C4-2B (cell line): ENCODE results near the gene SPECC1.

Experiments
- ZFX ChIP-seq: fragments of 450-650 bp; IDR thresholded peaks from 2 replicates; pipeline ENCODE4 v1.6.1; 2017
- TF ChIP-seq, protein P1 (sequence below): fragments of 450-650 bp; conservative IDR thresholded peaks from 2 replicates; pipeline ENCODE4 v1.5.1; 2017; ENCODE audit warnings: mild to moderate bottlenecking

DNA sequence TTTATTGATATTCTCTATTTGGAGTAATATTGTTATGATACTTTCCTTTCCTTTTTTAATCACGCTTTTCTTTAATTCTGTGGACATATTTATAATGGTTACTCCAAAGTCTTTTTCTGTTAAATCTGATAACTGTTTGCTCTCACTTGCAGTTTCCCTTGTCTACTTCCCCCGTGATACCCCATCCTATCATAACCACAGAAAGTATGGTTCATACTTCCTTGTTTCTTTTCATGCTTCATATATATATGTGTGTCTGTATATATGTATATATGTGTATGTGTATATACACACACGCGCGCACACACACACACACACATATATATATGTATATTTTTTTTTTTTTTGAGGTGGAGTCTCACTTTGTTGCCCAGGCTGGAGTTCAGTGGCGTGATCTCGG, 23.5 kb downstream of the SPECC1 start:
- TF ChIP-seq, protein P1, sequence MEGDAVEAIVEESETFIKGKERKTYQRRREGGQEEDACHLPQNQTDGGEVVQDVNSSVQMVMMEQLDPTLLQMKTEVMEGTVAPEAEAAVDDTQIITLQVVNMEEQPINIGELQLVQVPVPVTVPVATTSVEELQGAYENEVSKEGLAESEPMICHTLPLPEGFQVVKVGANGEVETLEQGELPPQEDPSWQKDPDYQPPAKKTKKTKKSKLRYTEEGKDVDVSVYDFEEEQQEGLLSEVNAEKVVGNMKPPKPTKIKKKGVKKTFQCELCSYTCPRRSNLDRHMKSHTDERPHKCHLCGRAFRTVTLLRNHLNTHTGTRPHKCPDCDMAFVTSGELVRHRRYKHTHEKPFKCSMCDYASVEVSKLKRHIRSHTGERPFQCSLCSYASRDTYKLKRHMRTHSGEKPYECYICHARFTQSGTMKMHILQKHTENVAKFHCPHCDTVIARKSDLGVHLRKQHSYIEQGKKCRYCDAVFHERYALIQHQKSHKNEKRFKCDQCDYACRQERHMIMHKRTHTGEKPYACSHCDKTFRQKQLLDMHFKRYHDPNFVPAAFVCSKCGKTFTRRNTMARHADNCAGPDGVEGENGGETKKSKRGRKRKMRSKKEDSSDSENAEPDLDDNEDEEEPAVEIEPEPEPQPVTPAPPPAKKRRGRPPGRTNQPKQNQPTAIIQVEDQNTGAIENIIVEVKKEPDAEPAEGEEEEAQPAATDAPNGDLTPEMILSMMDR: no peak
- TF ChIP-seq ZFX: no peak
